Activated T-helper 1 cell treated with Interleukin-2 at 50 U/mL for 16 hours (primary cell): Measurements from ENCODE around the gene BCL2L12.

Experiments used
- DNase-seq: peaks from one replicate; pipeline ENCODE4 v3.0.0-alpha.2; 2020; ENCODE audit warnings: low read depth

The BCL2L12 gene

DNA sequence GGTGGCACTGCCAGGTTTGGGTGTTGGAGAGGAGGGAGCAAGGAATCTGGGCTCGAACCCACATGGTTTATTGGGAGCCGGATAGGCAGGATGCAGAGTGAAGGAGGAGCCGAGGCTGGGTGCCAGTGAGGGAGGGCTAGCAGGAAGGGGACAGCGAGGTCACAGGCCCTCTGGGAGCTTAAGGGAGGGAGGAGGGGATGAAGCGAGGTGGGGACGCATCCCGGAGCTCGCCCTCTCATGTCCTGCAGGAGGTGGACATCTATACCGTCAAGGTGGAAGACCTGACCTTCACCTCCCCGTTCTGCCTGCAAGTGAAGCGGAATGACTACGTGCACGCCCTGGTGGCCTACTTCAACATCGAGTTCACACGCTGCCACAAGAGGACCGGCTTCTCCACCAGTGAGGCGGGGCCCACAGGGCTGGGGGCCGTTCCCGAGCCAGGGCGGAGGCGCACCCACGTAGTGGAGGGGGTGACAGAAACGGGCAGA, 20.2 kb downstream of the BCL2L12 start:
- no peak for DNase-seq

DNA sequence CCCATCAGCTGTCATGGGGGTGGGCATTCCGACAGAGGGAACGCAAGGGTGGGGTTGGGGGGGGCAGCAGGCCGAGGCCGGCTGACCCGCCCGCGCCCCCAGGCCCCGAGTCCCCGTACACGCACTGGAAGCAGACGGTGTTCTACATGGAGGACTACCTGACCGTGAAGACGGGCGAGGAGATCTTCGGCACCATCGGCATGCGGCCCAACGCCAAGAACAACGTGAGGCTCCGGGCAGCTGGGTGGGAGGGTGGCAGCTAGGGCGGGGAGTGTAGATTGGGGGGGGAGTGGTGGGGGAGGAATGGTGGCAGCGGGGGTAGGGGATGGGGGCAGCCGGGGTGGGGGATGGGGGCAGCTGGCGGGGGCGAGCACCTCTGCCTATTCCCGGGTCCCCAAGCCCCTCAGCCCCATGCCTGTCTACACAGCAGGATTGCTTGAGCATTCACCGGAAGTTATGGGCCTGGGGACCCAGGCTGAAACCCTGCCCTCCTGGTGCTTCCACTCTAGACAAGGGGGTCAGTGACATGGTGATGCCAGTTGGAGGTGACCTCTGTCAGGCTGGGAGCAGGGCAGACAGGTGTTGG, 20.9 kb downstream of the BCL2L12 start:
- DNase-seq: no peak

DNA sequence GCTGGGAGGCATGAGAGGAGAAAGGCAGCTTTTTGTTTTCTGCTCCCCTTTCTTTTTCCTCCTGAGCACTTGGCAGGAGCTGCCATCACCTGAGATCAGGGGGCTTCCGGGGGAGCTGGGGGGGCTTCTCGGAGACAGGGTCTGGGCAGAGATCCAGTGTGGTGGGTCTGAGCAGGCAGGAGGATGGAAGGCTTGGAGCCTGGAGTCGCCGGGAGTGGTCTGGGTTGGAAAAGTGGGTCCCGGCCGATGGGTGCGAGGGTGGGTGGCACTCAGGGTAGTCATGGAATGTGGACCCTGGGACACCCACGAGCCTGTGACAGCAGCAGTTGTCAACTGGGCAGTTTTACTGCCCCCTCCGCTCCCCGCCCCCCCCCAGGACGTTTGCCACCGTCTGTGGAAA, 21.4 kb downstream of the BCL2L12 start:
- DNase-seq: no peak

DNA sequence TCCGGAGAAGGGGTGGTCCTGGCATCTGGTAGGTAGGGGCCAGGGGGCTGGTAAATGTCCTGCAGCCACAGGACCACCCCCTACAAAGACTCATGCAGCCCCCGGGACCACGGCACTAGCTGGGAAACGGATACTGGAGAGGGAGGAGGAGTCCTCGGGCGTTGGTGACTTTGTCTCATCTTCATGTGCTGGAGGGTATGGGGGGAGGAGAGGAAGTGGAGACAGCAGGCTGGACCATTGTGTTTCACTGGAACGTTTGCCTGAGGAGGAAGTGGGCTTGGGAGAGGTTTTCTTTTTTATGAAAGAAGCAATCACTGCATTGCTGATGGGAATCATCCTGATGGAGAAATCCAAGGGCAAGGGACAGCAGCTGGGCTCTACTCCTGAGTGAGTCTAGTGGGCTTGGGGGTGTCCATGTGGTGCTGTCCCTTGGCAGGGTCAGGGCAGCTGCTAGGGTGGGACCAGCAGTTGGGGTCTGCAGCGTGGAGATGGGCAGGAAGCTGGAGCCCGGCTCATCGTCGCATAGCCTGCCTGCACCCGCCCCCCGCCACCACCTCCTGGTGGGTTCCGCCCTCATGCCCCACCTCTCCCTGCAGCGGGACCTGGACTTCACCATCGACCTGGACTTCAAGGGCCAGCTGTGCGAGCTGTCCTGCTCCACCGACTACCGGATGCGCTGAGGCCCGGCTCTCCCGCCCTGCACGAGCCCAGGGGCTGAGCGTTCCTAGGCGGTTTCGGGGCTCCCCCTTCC, 22.0 kb downstream of the BCL2L12 start:
- DNase-seq: no peak

DNA sequence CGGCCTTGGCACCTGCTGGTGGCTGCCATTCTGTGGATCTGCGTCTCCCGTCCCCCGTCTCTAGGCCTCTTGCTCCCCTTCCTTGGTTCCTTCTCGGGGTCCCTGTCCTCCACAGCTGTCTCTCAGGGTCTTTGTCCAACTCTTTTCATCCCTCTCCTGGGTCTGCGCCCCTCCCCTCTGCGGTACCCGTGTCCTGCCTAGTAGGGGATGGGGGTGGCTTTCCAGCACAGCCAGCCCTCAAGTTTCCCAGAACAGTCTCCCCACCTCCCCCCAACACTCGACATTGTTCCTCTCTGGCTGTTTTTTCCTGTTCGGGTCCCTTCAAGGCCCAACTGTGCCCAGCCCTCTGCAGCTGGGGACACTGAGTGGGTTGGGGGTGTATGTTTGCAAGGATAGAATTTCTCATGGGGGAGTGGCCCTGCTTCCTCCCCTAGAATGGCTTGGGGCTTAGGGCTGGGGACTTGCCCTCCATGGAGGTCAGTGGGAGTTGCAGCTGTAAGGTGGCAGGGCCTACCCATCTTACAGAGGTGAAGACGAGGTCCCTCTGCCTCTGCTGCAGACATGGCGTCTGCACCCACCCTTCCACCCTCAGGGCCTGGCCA, 22.9 kb downstream of the BCL2L12 start:
- DNase-seq: no peak

DNA sequence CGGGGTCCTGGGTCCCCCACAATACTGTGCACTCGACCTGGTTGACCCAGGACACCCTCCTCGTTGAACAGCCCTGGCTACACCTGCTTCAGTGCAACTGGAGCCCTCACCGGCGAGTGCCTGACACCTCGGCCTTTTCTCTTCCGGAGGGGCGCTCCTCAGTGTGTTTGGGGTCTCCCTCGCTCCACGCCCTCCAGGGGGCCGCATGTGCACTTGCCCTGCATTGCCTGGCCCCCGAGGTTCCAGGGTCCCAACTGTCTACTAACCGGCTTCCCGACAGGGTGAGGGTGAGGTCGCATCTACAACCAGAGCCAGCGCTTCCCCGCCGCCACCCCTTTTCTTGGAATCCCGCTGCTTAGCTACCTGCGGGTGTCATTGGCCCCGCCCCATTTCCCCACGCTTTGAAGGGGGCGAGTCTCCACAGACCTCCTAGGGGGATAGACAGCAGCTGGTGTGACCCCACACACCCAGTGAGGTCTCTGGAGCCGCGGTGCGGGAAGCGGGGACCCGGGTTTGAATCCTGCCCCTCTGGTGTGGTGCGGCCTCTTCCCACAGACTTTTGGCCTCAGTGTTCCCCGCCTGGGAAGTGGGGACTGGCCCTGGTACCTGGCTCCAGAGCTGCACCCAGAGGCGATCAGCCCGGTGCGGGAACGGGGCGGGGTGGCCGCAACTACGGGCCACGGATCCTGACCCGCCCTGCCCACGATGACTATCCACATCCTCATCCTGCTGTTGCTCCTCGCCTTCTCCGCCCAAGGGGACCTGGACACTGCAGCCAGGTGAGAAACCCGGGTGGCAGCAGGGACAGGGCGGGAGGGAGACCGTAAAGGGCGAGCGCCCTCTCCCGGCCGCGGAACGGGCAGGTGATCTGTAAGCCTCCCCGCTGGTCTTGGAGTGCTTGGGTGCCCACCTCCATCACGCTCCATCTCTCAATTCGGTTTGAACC, 23.7 kb downstream of the BCL2L12 start, which contains the start of gene ADM5:
Gene ADM5, plus strand, starts transcription at position 462 of the 946 bp plus-strand sequence. Its CDS starts 244 bp downstream, at position 706.
- no peak for DNase-seq

DNA sequence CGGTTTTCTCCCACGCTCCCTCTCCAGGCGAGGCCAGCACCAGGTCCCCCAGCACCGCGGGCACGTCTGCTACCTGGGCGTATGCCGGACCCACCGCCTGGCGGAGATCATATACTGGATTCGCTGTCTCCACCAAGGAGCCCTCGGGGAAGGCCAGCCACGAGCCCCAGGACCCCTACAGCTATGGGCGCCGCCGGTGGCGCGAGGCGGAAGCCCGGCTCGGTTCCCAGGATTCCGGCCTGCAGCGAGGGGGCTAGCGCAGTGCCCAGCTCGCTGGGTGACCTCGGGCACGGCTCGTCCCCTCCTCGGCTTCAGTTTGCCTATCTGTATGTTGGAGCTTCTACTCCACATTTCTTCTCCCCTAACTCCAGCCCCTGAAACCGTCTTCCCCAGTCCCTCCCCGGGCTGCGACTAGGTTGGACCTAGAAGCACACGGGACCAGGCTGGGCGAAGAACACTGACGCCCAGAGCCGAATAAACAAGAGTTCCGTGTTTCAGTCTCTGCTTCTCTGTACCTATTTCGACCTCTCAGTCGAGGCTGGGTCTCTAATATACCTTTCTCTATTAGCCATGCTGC, 24.4 kb downstream of the BCL2L12 start:
- no peak for DNase-seq

DNA sequence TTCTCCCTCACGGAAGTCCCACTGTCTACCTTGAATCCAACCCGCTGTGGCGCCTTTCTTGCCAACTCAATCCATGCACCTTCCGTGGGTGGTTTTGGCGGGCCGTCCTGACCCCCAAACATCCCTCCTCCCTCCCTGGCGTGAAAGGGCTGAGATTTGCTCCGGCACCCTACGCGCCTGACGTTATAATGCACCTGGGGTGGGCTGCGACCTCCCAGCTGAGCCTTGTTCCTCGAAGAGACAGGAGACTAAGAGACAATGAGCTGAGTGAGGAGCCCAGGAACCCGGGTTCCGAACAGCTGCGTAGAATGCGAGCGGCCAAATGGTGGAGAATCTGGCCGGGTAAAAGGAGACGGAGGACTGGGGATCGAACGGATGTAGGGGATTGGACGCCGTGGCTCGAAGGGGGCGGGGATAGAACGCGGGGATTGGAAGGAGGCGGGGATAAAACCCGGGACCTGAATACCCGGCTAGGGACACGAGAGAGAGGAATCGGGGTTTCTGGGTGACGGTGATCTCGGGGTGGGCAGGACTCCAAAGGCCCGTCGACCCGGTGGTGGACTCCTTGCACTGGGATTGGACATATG, 25.0 kb downstream of the BCL2L12 start, which contains the start of gene CPT1C:
Gene CPT1C, plus strand, starts transcription at position 461 of the 587 bp plus-strand sequence. CDS start 1,137 bp downstream, outside the sequence.
- no peak for DNase-seq

DNA sequence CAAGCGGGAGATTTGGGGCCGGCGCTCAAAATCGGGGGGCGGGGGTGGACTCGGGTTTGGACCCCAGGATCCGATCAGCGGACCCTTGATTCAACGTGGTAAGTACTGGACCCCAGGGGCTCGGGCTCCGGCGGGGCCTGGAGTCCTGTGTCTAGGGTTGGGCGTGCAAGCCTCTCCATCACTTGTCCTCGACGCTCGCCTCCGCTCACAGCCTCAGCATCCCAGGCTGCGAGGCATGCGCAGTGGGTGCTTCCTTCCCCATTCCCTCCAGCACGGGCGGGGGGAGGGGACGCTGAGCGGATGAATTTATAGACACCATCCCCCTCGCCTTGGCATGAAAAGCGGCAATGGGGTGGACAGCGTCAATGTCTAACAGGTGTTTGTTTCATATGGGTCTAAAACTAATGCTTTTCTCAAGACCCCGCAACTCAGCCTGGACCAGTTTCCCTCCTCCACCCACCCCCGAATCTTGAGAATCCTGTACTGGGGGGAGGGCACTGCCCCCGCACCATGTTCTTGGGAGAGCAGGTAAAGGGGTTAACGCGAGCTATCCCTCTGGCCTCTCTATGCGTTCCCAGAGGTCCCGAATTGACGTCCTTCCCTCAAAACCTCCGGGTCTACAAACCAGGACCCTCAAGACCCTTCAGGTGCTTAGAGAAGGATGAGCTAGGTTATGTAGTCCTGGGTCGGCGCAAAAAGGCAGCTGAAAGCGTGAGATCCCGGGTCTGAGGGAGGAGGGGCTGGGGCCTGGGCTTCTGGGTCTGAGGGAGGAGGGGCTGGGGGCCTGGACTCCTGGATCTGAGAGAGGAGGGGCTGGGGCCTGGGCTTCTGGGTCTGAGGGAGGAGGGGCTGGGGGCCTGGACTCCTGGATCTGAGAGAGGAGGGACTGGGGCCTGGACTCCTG, 25.8 kb downstream of the BCL2L12 start:
- no peak for DNase-seq

DNA sequence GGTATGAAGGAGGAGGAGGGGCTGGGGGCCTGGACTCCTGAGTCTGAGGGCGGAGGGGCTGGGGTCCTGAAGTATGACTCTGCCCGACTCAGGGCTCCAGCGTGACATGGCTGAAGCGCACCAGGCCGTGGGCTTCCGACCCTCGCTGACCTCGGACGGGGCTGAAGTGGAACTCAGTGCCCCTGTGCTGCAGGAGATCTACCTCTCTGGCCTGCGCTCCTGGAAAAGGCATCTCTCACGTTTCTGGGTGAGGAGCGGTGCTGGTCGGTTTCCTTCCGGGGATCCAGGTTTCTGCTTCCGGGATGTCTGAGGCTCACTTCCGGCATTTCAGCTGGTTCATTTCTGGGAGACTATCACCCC, 26.4 kb downstream of the BCL2L12 start:
- no peak for DNase-seq

DNA sequence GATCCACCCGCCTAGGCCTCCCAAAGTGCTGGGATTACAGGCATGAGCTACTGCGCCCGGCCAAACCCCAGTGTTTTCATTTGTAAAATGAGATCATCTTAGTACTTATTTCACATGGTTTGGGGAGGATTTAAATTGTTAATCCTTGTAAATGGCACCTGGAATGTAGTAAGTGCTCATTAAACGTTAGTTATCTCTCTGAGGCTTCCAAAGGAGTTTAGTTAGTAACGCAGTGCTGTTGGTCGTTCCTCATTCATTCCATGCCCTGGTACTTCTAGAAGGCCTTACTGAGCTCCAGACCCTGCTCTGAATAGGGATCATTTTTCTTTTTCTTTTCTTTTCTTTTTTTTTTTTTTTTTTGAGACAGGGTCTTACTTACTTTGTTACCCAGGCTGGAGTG, 30.4 kb downstream of the BCL2L12 start:
- DNase-seq: no peak

DNA sequence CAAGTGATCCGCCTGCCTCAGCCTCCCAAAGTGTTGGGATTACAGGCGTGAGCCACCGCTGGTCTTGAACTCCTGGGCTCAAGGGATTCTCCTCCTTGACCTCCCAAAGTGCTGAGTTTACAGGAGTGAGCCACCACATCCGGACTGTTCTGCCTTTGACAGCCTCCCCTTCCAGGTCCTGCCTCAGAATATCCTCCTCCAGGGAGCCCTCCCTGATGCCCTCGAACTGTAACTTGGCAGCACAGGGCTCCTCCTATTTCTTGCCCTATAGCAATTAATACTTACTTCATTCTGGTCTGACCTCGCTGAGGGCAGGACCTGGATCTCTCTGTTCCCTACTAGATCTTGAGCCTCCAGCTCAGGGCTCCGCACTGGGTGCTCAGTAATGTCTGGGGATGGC, 31.1 kb downstream of the BCL2L12 start:
- no peak for DNase-seq

DNA sequence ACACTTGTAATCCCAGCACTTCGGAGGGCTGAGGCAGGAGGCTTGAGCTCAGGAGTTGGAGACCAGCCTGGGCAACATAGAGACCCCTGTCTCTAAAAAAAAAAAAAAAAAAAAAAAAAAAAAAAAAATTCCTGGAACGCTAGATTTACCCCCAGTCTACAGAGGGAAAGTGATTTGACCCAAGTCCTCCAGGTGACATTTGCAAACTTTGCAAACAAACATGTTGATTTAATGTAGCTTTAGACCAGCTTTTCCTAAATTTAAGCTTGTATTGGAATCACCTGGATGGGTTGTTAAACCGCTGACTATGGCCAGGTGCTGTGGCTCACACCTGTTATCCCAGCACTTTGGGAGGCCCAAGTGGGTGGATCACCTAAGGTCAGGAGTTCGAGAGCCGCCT, 33.6 kb downstream of the BCL2L12 start:
- no peak for DNase-seq

DNA sequence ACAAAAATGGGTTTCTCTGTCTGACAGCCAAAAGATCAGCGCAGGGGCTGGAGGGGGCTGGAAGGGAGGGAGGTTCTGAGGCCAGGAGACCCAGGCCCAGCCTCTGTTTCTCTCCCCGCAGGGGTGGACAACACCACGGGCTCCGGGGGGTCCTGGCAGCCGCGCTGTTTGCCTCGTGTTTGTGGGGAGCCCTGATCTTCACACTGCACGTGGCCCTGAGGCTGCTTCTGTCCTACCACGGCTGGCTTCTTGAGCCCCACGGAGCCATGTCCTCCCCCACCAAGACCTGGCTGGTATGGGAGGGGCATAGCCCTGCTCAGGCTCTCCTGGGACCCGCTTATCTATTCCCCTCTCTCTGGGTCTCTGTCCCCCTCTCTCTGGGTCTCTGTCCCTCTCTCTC, 34.8 kb downstream of the BCL2L12 start:
- DNase-seq: no peak

DNA sequence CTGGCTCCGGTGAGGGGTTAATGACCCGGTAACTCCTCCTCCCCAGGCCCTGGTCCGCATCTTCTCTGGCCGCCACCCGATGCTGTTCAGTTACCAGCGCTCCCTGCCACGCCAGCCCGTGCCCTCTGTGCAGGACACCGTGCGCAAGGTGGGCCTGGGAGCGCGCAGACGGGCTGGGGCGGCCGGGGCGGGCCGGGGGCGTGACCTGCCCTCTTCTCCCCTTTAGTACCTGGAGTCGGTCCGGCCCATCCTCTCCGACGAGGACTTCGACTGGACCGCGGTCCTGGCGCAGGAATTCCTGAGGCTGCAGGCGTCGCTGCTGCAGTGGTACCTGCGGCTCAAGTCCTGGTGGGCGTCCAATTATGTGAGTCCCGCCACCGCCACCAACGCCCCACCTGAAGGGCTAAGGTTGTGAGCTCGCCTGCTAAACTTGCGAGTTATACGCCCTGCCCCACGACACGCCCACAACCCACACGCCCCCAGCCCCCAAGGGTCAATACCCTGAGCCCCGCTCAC, 35.6 kb downstream of the BCL2L12 start:
- DNase-seq: no peak

DNA sequence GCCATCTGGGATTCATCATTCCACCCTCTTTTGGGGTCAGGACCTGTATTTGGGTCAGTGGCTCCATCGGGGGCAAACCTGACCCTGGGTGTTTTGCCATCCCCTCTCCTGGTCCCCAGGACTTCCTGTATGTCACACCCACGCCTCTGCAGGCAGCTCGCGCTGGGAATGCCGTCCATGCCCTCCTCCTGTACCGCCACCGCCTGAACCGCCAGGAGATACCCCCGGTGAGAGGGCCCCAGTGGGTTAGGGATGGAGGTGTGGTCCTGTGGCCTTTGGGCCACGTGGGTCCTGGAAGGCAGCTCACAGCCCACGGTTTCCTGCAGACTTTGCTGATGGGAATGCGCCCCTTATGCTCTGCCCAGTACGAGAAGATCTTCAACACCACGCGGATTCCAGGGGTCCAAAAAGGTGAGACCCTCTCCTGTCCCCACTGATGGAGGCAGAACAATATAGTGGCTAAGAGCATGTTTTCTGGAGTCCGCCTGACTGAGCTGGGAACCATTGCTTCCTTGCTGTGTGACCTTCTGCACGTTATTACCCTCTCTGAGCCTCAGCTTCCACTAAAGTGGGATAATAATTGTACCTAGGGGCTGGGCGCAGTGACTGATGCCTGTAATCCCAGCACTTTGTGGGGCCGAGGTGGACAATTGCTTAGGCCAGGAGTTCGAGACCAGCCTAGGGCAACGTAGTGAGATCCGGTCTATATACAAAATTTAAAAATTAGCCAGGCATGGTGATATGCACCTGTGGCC, 39.3 kb downstream of the BCL2L12 start:
- DNase-seq: no peak

DNA sequence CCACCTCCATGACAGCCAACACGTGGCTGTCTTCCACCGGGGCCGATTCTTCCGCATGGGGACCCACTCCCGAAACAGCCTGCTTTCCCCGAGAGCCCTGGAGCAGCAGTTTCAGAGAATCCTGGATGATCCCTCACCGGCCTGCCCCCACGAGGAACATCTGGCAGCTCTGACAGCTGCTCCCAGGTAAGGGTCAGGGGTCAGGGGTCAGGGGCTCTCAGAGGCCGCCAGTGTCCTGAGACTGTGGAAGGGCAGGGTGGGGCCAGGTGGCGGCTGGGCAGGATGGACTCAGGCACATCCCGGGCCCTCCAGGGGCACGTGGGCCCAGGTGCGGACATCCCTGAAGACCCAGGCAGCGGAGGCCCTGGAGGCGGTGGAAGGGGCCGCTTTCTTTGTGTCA, 40.2 kb downstream of the BCL2L12 start:
- no peak for DNase-seq

DNA sequence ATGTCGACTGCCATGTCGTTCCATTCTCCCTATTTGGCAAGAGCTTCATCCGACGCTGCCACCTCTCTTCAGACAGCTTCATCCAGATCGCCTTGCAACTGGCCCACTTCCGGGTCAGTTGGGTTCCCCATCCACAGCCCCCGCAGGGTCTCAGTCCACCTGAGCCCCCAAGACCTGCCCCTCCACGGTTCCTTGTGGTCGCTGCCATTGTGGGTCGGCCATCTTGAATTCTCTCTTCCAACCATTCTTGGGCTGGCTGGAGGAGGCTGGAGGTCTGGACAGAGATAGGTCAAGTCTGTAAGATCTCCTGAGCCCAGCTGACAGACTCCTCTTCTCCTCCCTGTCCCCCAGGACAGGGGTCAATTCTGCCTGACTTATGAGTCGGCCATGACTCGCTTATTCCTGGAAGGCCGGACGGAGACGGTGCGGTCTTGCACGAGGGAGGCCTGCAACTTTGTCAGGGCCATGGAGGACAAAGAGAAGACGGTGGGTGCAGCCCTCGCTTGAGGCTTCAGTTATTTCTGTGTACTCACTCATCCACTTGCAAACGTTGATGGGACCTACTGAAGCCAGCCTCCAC, 44.7 kb downstream of the BCL2L12 start:
- no peak for DNase-seq

DNA sequence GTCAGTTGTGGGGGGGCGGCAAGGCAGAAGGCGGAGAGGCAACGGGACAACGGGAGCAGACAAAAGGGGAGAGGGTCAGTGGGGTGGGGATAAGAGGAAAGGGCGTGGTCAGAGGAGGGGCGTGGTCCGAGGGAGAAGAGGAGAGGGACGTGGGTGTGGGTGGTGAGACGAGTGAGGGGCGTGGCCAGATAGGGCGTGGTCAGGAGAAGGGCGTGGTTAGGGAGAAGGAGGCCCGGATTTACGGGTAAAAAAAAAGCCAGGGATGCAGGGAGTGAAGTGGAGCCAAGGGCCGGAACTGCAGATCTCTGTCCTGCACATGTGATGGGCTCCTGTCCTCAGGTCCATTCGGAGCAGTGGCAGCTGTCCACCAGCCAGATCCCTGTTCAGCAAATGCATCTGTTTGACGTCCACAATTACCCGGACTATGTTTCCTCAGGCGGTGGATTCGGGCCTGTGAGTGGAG, 46.7 kb downstream of the BCL2L12 start:
- DNase-seq: no peak
